HepG2 (cell line): ENCODE measurements around the gene GPX2. TPM values are rescaled to one million over a fixed set of nuclear protein-coding genes. Genes with fewer than 3 reads are reported as not detected.

Experiments
- GATAD2A ChIP-seq: IDR thresholded peaks from 2 replicates; pipeline ENCODE4 v1.6.1; 2016
- KLF13 ChIP-seq: sonication (generic); formaldehyde crosslinking; IDR thresholded peaks from 2 replicates; pipeline ENCODE4 v1.4.0; 2020; ENCODE audit warnings: mild to moderate bottlenecking, missing genetic modification reagents
- POLR2A ChIP-seq, 2 experiments: IDR thresholded peaks; 2 replicates each; pipeline ENCODE4 v1.6.1; 2011; ENCODE audit warnings: low read depth in 2 of 2, low read length in 2 of 2, mild to moderate bottlenecking in 1 of 2, moderate library complexity in 1 of 2; ENCODE audit not compliant: insufficient read depth in 1 of 2
- RFX3 ChIP-seq: IDR thresholded peaks from 2 replicates; pipeline ENCODE4 v1.6.1; 2016; ENCODE audit warnings: missing biosample characterization, missing genetic modification reagents
- SIN3B ChIP-seq: fragments of 150-350 bp; IDR thresholded peaks from 2 replicates; pipeline ENCODE4 v1.6.1; 2014; ENCODE audit warnings: low read length
- ZNF136 ChIP-seq: sonication (generic); formaldehyde crosslinking; IDR thresholded peaks from 2 replicates; pipeline ENCODE4 v1.8.1; 2022; ENCODE audit warnings: low read depth, mild to moderate bottlenecking, moderate library complexity, missing genetic modification reagents
- ZNF17 ChIP-seq: sonication (generic); formaldehyde crosslinking; IDR thresholded peaks from 2 replicates; pipeline ENCODE4 v1.5.0; 2020; ENCODE audit warnings: mild to moderate bottlenecking, missing genetic modification reagents
- ZNF230 ChIP-seq: sonication (generic); formaldehyde crosslinking; IDR thresholded peaks from 2 replicates; pipeline ENCODE4 v1.4.0; 2020; ENCODE audit warnings: mild to moderate bottlenecking, missing genetic modification reagents
- ZNF333 ChIP-seq: sonication (generic); formaldehyde crosslinking; IDR thresholded peaks from 2 replicates; pipeline ENCODE4 v1.4.0; 2020; ENCODE audit warnings: mild to moderate bottlenecking, missing genetic modification reagents, borderline replicate concordance
- ZNF709 ChIP-seq: sonication (generic); formaldehyde crosslinking; IDR thresholded peaks from 2 replicates; pipeline ENCODE4 v1.5.0; 2020; ENCODE audit warnings: mild to moderate bottlenecking, missing genetic modification reagents
- polyA plus RNA-seq, 8 experiments: library from polyadenylated mRNA; depleted of rRNA in 3 of 8; stranded (reverse) in 7 of 8; unstranded in 1 of 8; fragments of >200 nt; fragmentation: Illumina TruSeq in 4 of 8; extraction: Trizol in 4 of 8; gene quantifications; 2 replicates each; pipeline versions ENCODE4 v1.2.1 to v1.2.3, GENCODE V29; 2011 to 2016; ENCODE audit warnings: low read depth in 4 of 8, missing spikeins in 1 of 8, mixed read lengths in 1 of 8; ENCODE audit not compliant: insufficient read depth in 1 of 8
- total RNA-seq, 5 experiments: library from RNA; depleted of rRNA; stranded (reverse); fragments of >200 nt; fragmentation: Illumina TruSeq; extraction: Trizol; gene quantifications; 2 replicates each; pipeline ENCODE4 v1.2.3, GENCODE V29; 2016; ENCODE audit warnings: low read depth in 1 of 5
- TF ChIP-seq, protein P1 (sequence below): sonication (generic); formaldehyde crosslinking; IDR thresholded peaks from 2 replicates; pipeline ENCODE4 v1.5.0; 2020; ENCODE audit warnings: mild to moderate bottlenecking, missing genetic modification reagents, borderline replicate concordance
- TF ChIP-seq, protein P2 (sequence below): sonication (generic); formaldehyde crosslinking; IDR thresholded peaks from 2 replicates; pipeline ENCODE4 v1.4.0; 2020; ENCODE audit warnings: missing genetic modification reagents, low read depth, mild to moderate bottlenecking, borderline replicate concordance
- TF ChIP-seq, protein P3 (sequence below): sonication (generic); formaldehyde crosslinking; conservative IDR thresholded peaks from 2 replicates; pipeline ENCODE4 v1.4.0; 2020; ENCODE audit warnings: missing genetic modification reagents
- TF ChIP-seq, protein P4 (sequence below): IDR thresholded peaks from 2 replicates; pipeline ENCODE4 v1.6.1; 2016; ENCODE audit warnings: missing compliant biosample characterization, missing genetic modification reagents, borderline replicate concordance
- TF ChIP-seq, protein P5 (sequence below): IDR thresholded peaks from 2 replicates; pipeline ENCODE4 v1.6.1; 2016
- TF ChIP-seq, protein P6 (sequence below): sonication (generic); formaldehyde crosslinking; IDR thresholded peaks from 2 replicates; pipeline ENCODE4 v1.5.1; 2020; ENCODE audit warnings: mild to moderate bottlenecking, missing genetic modification reagents, moderate library complexity

The GPX2 gene
- total and polyA plus RNA-seq, 2 of the 13 experiments (the other 11 are each of a cell fraction or from before 2014, with no cell fraction given), result 526 to 674 TPM

DNA sequence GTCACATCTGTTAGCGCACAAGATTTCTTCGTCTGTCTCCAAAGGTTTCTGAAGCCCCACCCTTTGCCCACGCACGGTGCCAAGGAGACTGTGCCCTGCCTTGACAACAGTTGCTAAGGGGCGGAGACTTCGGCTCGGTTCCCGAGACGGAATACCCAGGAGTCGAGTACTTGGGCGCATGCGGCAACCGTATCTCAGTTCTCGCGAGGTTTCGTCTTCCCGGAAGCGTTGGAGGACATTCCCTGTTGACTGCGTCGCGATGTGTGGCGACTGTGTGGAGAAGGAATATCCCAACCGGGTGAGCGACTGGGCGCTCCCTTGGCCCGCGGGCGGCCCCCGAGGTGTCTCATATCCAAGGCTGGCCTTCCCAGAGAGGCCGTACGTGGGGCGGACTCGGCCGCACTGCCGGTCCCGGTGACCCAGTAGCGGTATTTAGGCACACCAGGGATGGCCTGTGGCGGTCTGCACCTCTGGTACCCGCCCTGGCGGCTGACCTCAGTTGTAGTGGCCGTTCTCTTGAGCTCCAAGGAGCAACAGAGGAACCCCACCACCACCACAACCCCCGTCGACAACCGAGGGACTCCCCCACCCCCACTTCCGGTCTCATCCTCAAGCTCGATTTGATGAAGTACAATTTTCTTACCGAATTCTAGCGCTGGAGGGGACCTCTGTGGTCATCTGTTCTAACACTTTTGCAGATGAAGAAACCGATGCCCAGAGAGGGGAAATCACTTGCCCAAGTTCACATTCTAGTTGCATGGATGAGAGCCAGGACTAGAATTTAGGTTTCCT, 28.1 kb downstream of the GPX2 start, which contains the start of gene CHURC1 (continued):
- TF ChIP-seq, protein P1, sequence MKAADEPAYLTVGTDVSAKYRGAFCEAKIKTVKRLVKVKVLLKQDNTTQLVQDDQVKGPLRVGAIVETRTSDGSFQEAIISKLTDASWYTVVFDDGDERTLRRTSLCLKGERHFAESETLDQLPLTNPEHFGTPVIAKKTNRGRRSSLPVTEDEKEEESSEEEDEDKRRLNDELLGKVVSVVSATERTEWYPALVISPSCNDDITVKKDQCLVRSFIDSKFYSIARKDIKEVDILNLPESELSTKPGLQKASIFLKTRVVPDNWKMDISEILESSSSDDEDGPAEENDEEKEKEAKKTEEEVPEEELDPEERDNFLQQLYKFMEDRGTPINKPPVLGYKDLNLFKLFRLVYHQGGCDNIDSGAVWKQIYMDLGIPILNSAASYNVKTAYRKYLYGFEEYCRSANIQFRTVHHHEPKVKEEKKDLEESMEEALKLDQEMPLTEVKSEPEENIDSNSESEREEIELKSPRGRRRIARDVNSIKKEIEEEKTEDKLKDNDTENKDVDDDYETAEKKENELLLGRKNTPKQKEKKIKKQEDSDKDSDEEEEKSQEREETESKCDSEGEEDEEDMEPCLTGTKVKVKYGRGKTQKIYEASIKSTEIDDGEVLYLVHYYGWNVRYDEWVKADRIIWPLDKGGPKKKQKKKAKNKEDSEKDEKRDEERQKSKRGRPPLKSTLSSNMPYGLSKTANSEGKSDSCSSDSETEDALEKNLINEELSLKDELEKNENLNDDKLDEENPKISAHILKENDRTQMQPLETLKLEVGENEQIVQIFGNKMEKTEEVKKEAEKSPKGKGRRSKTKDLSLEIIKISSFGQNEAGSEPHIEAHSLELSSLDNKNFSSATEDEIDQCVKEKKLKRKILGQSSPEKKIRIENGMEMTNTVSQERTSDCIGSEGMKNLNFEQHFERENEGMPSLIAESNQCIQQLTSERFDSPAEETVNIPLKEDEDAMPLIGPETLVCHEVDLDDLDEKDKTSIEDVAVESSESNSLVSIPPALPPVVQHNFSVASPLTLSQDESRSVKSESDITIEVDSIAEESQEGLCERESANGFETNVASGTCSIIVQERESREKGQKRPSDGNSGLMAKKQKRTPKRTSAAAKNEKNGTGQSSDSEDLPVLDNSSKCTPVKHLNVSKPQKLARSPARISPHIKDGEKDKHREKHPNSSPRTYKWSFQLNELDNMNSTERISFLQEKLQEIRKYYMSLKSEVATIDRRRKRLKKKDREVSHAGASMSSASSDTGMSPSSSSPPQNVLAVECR, result peak; percentile 86
- TF ChIP-seq SIN3B, result 0 out of 2 replicates have a peak, but pooled peaks have one; percentile 42
- peak; percentile 44; the same call in 1 of the 2 replicates for TF ChIP-seq GATAD2A
- peak; percentile 62; the same call in 1 of the 2 replicates for TF ChIP-seq ZNF333 (CRISPR knock-in tag)
- 0 out of 2 replicates have a peak, but pooled peaks have one; percentile 44 for TF ChIP-seq ZNF136
- no peak for TF ChIP-seq ZNF17 (CRISPR knock-in tag)
- TF ChIP-seq, protein P2, sequence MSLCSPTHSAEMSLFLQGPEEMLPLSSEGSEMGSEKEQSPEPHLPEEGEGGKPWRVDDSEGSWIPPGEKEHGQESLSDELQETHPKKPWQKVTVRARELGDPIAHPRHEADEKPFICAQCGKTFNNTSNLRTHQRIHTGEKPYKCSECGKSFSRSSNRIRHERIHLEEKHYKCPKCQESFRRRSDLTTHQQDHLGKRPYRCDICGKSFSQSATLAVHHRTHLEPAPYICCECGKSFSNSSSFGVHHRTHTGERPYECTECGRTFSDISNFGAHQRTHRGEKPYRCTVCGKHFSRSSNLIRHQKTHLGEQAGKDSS (CRISPR knock-in tag), result peak; percentile 58; the same call in 1 of the 2 replicates
- TF ChIP-seq, protein P3, sequence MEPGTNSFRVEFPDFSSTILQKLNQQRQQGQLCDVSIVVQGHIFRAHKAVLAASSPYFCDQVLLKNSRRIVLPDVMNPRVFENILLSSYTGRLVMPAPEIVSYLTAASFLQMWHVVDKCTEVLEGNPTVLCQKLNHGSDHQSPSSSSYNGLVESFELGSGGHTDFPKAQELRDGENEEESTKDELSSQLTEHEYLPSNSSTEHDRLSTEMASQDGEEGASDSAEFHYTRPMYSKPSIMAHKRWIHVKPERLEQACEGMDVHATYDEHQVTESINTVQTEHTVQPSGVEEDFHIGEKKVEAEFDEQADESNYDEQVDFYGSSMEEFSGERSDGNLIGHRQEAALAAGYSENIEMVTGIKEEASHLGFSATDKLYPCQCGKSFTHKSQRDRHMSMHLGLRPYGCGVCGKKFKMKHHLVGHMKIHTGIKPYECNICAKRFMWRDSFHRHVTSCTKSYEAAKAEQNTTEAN, result 0 out of 2 replicates have a peak, but pooled peaks have one; percentile 53
- TF ChIP-seq ZNF230 (CRISPR knock-in tag), result peak; percentile 46; the same call in 1 of the 2 replicates
- TF ChIP-seq POLR2A (IDR thresholded peaks at IDR 0.05; ENCODE audit: insufficient read depth in 1 of 2, low read depth in 2 of 2, low read length in 2 of 2), result peak; percentile 93 to 95
- TF ChIP-seq, protein P4, sequence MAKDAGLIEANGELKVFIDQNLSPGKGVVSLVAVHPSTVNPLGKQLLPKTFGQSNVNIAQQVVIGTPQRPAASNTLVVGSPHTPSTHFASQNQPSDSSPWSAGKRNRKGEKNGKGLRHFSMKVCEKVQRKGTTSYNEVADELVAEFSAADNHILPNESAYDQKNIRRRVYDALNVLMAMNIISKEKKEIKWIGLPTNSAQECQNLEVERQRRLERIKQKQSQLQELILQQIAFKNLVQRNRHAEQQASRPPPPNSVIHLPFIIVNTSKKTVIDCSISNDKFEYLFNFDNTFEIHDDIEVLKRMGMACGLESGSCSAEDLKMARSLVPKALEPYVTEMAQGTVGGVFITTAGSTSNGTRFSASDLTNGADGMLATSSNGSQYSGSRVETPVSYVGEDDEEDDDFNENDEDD (CRISPR knock-in tag), result peak; percentile 36; the same call in 1 of the 2 replicates
- no peak for TF ChIP-seq KLF13 (CRISPR knock-in tag)
- 0 out of 2 replicates have a peak, but pooled peaks have one; percentile 30 for TF ChIP-seq ZNF709 (CRISPR knock-in tag)
- TF ChIP-seq, protein P5, sequence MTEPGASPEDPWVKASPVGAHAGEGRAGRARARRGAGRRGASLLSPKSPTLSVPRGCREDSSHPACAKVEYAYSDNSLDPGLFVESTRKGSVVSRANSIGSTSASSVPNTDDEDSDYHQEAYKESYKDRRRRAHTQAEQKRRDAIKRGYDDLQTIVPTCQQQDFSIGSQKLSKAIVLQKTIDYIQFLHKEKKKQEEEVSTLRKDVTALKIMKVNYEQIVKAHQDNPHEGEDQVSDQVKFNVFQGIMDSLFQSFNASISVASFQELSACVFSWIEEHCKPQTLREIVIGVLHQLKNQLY (CRISPR knock-in tag), result 0 out of 2 replicates have a peak, but pooled peaks have one; percentile 41
- TF ChIP-seq, protein P6, sequence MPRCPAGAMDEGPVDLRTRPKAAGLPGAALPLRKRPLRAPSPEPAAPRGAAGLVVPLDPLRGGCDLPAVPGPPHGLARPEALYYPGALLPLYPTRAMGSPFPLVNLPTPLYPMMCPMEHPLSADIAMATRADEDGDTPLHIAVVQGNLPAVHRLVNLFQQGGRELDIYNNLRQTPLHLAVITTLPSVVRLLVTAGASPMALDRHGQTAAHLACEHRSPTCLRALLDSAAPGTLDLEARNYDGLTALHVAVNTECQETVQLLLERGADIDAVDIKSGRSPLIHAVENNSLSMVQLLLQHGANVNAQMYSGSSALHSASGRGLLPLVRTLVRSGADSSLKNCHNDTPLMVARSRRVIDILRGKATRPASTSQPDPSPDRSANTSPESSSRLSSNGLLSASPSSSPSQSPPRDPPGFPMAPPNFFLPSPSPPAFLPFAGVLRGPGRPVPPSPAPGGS (CRISPR knock-in tag), result peak; percentile 55; the same call in 1 of the 2 replicates
- TF ChIP-seq RFX3 (CRISPR knock-in tag), result peak; percentile 100
